Hepatocyte (in vitro differentiated cells): ENCODE results near the gene PRKACG.

Experiments
- CTCF ChIP-seq: fragments of 200-600 bp; sonication (generic); IDR thresholded peaks from 2 replicates; pipeline ENCODE4 v1.5.1; 2016; ENCODE audit warnings: antibody characterized with exemption, mild to moderate bottlenecking; ENCODE audit not compliant: poor library complexity
- EZH2 ChIP-seq: fragments of 200-600 bp; sonication (generic); IDR thresholded peaks from 2 replicates; pipeline ENCODE4 v1.6.1; 2016; ENCODE audit warnings: antibody characterized with exemption, mild to moderate bottlenecking, borderline replicate concordance

- no peak for TF ChIP-seq CTCF
- TF ChIP-seq EZH2: no peak
Measured at GRCh38 chr9:69056191-69056815, 42.4 kb upstream of the PRKACG start.
